ENCODE measurements around the gene SEMA3F.

Gene SEMA3F

GRCh38 chr3:50157827-50158529 lies 2.9 kb downstream of the SEMA3F start:
- no peak for DNase-seq

- no peak for DNase-seq
Measured at GRCh38 chr3:50158530-50159146, 3.5 kb downstream of the SEMA3F start.

DNA sequence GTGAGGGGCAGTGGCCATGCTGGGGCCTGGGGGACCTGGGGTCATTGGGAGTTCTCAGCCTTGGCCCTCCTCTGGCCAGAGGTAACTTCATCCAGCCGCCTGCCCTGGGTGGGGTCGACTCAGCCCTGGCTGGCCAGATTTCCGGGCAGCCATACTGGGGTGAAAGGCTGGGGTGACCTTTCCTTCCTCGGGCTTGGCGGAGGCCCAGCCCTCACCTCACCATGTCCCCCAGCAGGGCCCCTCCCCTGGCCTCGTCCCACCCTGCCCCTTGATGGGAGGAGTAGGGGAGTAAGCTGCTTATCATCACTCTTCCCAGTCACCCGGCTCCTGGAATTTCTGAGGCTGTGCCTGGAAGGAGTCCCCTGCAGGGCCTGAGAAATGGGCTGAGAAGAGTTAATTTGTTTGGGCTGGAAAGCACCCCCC lies 5.4 kb downstream of the SEMA3F start:
- DNase-seq = no peak

DNA sequence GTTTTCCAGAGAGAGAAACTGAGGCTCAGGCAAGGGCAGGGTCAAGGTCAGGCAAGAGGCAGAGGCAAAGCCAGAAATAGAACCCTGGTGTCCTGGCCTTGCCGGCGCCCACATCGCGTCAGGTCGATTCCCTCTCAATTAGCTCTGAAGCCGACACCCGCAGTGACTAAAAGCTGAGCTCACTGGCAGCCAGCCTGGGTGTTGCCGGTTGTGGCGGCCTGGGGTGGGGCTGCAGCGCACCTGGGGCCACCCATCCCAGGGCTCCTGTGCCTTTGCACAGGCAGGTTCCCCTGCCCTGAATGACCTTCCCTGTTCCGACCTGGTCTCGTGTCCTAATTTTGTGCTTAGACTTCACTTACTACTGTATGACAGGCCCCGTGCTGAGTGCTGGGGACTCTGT lies 6.2 kb downstream of the SEMA3F start:
- no peak for DNase-seq

DNA sequence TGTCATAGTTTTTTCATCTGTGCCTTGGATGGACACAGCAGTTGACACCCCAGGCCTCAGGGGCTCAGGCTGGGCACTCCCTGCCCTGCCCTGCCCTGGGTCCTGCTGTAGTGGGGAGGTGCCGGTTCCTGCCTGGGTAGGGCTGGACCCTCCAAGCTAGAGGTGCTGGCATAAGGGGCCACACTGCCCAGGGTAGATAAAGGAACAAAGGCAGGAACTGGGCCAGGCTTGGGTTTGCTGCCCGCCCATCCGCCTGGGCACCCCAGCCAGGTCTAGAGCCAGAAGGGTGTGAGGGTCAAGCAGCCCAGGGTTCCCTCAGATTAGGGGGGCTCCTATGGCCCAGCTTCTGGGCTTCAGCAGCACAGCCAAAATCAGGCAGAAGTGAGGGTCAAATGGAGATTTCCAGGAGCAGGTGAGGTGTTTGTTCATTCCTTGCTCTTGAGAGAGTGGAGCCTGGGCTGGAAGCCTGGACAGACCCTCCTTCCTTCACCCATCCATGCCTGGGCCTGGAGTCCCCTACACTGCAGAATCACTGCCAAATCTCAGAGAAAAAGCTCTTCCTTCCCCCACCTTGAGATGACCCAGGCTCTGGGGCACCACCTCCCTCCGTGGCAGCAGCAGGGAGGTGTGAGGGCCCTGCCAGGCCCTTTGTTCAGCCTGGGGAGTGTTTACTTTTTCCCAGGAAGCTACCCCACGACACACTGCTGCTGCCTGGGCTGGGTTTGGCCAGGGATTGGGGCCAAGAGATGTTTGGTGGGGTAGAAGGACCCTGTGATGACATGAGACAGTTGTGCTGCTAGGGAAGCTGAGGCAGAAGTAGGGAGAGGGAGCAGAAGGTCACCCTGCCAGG lies 7.1 kb downstream of the SEMA3F start:
- no peak for DNase-seq

DNA sequence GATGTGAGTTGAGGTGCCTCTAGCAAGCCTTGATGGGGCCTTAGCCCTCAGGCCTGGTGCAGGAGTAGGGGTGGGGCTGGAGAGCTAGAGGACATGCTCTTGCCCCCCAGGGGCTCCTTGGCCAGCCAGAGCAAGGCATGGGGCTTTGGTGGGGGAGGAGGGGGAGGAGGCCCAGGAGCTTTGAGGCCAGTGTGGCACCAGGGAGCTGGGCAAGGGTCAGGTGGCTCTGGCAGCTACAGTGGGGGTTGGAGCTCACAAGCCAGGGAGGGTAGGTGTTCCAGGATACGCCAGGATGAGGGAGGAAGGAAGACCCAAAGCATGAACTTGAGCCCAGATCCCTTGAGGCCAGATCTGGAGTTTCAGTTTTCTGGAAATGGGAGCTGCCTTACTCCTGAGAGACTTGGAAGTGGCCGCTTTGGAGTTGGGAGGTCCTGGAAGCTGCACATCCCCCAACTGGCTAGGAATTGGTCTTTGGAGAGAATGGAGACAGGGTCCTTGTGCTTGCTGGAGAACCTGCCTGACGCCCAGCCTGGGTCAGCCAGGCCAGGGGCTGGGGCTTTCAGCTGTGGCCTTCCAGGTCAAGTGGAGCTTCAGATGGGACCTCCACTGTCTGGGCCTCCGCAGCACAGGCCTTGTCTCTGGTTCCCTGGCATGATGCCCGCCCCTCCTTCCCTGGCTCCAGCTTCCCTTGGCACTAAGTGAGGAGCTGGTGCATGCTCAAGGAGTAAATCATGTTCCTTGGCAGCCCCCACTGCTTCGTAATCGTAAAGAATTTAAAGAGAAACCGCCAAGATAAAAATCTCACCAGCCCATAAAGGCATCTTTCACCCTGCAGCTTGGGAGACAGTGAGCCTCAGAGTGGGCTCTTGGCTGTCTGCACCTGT lies 8.7 kb downstream of the SEMA3F start:
- DNase-seq = no peak

GRCh38 chr3:50164481-50164880 lies 9.4 kb downstream of the SEMA3F start:
- no peak for DNase-seq

DNA sequence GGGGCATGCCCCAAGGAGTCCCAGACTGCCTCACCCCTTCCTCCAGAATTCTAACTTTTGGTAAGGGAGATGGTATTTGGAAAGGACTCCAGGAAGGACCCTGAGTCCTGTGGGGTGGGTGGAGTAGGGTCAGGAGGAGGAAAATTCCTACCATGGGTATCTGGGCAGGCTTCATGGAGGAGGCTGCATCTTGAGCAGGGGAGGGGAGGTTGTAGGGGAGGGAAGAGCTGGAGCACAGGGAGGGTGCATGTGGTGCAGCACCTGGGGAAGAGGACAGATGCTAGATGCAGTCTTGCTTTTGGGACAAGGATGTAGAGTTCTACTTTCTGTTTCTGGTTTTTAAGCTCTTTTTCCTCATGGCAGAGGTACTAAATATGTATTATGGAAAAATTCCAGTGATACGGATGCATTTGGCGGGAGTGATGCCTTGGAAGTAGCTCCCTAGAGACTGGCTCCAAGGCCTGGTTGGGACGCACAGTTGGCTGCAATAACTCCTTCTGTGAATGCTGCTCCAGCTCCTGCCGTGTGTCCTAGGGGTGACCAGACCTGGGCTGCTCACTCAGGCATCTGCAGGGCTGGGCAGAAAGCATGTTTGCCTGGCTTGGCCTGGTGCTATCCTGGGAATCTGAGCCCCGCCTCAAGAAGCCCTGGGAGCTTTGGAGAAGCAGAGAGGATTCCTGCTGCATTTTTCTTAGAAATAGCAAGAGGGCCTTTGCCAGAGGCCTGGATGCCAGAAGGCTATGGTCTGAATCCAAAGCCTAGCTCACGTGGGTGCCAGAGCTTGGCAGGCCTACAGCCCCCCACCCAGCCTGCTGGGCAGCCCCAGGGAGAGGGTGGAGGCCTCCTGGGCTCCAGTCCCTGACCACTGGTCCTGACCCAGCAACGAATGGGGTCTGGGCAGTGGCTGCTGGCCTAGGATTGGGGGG lies 10.1 kb downstream of the SEMA3F start:
- DNase-seq = no peak

- no peak for DNase-seq
Measured at GRCh38 chr3:50165910-50166538, 10.9 kb downstream of the SEMA3F start.

DNA sequence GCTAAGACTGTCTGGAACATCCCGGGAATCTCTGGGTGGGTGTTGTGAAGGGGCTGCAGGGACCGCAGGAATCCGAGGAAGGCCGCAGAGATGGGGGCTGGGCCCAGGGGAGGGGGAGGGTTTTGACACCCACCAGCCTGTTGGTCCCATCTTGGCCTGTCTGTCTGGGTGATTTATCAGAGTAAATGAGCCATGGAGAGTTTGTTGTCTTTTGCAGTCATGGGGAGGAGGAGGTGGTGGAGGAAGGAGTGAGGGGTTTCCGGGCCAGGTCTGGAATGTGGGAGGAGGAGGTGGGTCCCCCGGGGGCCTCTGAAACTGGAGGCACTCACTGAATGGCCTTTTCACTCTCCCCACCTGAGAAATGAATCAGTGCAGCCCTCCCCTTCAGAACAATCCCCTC lies 11.5 kb downstream of the SEMA3F start:
- DNase-seq = no peak

- DNase-seq = no peak
Measured at GRCh38 chr3:50167069-50167840, 12.1 kb downstream of the SEMA3F start.

DNA sequence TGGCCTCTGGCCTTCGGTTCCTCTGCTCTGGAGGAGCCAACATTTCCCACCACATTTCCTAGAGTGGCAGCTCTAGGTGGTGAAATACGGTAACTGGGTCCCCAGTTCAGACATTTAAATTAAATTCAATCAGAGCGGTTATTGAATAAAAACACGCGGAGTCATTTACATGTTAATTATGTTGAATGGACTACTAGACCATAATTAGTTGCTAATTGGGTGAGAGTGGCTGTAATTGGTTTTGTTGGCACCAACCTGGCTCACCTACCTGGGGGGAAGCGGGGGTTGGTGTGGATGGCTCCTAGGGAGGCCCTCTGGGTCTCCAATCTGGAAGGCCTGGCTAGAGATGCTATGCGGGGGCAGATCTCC lies 12.7 kb downstream of the SEMA3F start:
- DNase-seq = no peak

- DNase-seq = no peak
Measured at GRCh38 chr3:50168388-50168787, 13.3 kb downstream of the SEMA3F start.

- DNase-seq = no peak
Measured at GRCh38 chr3:50168791-50169190, 13.7 kb downstream of the SEMA3F start.

GRCh38 chr3:50169232-50169832 lies 14.2 kb downstream of the SEMA3F start:
- no peak for DNase-seq

DNA sequence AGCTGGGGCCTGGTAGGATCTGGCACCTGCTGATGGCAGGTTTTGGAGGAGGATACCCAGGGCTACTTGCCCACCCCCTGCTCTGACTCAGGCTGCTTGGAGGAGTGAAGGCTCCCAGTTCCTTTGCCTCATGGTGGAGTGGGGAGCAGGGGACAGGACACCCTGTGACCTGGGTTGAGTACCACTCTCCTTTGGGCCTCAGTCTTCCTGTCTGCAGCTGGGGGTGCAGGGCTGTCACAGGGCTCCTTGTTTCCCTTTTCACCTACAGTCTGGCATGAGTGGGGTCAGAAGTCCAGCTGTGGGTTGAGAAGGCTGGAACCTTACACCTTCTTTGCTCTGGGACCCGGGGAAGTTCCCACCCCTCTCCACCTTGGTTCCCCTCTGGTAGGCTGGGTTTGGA lies 14.7 kb downstream of the SEMA3F start:
- no peak for DNase-seq

GRCh38 chr3:50170689-50171088 lies 15.6 kb downstream of the SEMA3F start:
- no peak for DNase-seq

DNA sequence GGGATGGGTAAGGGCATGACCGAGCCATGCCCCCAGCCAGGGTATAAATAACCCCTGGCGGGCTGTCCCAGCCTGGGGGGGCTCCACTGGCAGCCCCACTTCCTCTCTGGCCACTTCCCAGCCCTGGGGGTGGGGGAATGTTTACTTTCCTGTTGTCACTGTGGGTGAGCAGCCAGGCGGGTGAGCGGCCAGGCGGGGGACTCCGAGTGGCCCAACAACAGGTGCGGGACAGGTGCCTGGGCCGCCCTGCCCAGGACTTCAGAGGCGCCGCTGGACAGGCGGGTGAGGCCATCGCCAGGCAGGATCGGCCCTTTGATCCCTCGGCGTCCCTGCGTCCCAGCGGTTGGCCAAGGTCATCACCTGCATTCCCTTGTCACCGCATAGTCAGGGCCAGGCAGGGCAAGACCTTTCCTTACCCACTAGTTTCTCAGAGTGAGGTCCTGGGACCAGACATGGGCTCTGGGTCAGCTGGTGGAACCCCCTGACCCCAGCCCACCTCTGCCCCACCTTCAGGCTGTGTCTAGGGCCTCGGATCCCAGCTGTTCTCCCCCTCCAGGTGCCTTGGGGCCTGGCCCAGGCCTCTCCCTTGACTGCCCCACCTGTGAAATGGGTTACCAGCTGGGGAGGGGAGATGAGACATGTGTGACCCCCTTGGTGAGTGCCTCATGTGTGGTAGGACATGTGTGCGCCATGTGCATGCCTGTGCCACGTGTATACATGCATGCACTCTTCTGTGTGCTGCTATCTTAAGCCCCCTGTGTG lies 16.6 kb downstream of the SEMA3F start:
- no peak for DNase-seq

- no peak for DNase-seq
Measured at GRCh38 chr3:50172626-50173220, 17.6 kb downstream of the SEMA3F start.

All from NCI-H1436 treated with DMSO at 0.1 percent for 48 hours (cell line).